Measurements from ENCODE around the gene TMEM108.

The TMEM108 gene

GRCh38 chr3:133393204-133393603 lies 355.0 kb downstream of the TMEM108 start:
- Histone ChIP-seq H3K4me2 (ENCODE audit: low read length) (no peak overlapping the region), H3F3A (ENCODE audit: control insufficient read depth, insufficient read depth) (no peaks in the 10 kb centered on the region), H3K27me3 (ENCODE audit: control insufficient read depth, low read length) (no peaks in the 10 kb centered on the region), H3K9me2 (replicated peaks; ENCODE audit: control insufficient read depth, low read length) (no peaks in the 10 kb centered on the region), H3K4me3 (ENCODE audit: low read length) (no peak overlapping the region), H3K9me3 (ENCODE audit: control insufficient read depth, insufficient read depth, low read length) (no peaks in the 10 kb centered on the region), H3K4me1 (ENCODE audit: control insufficient read depth, low read length) (peaks cover 16% of the 10 kb centered on the region), H4K20me1 (ENCODE audit: control insufficient read depth, insufficient read depth, low read depth, low read length) (no peaks in the 10 kb centered on the region), H3K36me3 (ENCODE audit: control insufficient read depth, low read length) (no peaks in the 10 kb centered on the region), H3K79me2 (ENCODE audit: control insufficient read depth, low read length) (no peaks in the 10 kb centered on the region), H3K27ac (ENCODE audit: low read depth, low read length) (no peak overlapping the region)
- no peak for TF ChIP-seq EZH2phosphoT487 (IDR thresholded peaks at IDR 0.05; ENCODE audit: borderline replicate concordance, low read length)
- no peak for TF ChIP-seq CTCF (IDR thresholded peaks at IDR 0.05; ENCODE audit: low read depth, low read length, poor library complexity, severe bottlenecking)

- Histone ChIP-seq H3K27me3 (ENCODE audit: control insufficient read depth, low read length) (no peaks in the 10 kb centered on the region), H3K79me2 (ENCODE audit: control insufficient read depth, low read length) (no peaks in the 10 kb centered on the region), H3K9me2 (replicated peaks; ENCODE audit: control insufficient read depth, low read length) (no peaks in the 10 kb centered on the region), H3F3A (ENCODE audit: control insufficient read depth, insufficient read depth) (no peaks in the 10 kb centered on the region), H3K27ac (ENCODE audit: low read depth, low read length) (no peak overlapping the region), H3K4me2 (ENCODE audit: low read length) (no peak overlapping the region), H4K20me1 (ENCODE audit: control insufficient read depth, insufficient read depth, low read depth, low read length) (no peaks in the 10 kb centered on the region), H3K4me3 (ENCODE audit: low read length) (no peak overlapping the region), H3K4me1 (ENCODE audit: control insufficient read depth, low read length) (peaks cover 16% of the 10 kb centered on the region), H3K36me3 (ENCODE audit: control insufficient read depth, low read length) (no peaks in the 10 kb centered on the region), H3K9me3 (ENCODE audit: control insufficient read depth, insufficient read depth, low read length) (no peaks in the 10 kb centered on the region)
- TF ChIP-seq CTCF (IDR thresholded peaks at IDR 0.05; ENCODE audit: low read depth, low read length, poor library complexity, severe bottlenecking) (no peak), EZH2phosphoT487 (IDR thresholded peaks at IDR 0.05; ENCODE audit: borderline replicate concordance, low read length) (no peak)
Measured at GRCh38 chr3:133393691-133394474, 355.7 kb downstream of the TMEM108 start.

- H3F3A ChIP-seq (ENCODE audit: control insufficient read depth, insufficient read depth), result no peaks in the 10 kb centered on the region
- no peaks in the 10 kb centered on the region for H3K36me3 ChIP-seq (ENCODE audit: control insufficient read depth, low read length)
- no peaks in the 10 kb centered on the region for H4K20me1 ChIP-seq (ENCODE audit: control insufficient read depth, insufficient read depth, low read depth, low read length)
- no peak overlapping the region for H3K4me3 ChIP-seq (ENCODE audit: low read length)
- no peak overlapping the region for H3K27ac ChIP-seq (ENCODE audit: low read depth, low read length)
- H3K4me2 ChIP-seq (ENCODE audit: low read length), result no peak overlapping the region
- H3K27me3 ChIP-seq (ENCODE audit: control insufficient read depth, low read length), result no peaks in the 10 kb centered on the region
- H3K9me3 ChIP-seq (ENCODE audit: control insufficient read depth, insufficient read depth, low read length), result no peaks in the 10 kb centered on the region
- H3K4me1 ChIP-seq (ENCODE audit: control insufficient read depth, low read length), result peaks cover 10% of the 10 kb centered on the region
- H3K9me2 ChIP-seq (replicated peaks; ENCODE audit: control insufficient read depth, low read length), result no peaks in the 10 kb centered on the region
- TF ChIP-seq EZH2phosphoT487 (IDR thresholded peaks at IDR 0.05; ENCODE audit: borderline replicate concordance, low read length) (no peak), CTCF (IDR thresholded peaks at IDR 0.05; ENCODE audit: low read depth, low read length, poor library complexity, severe bottlenecking) (no peak)
- no peaks in the 10 kb centered on the region for H3K79me2 ChIP-seq (ENCODE audit: control insufficient read depth, low read length)
Measured at GRCh38 chr3:133394561-133395311, 356.5 kb downstream of the TMEM108 start.
